SK-N-SH (cell line): ENCODE results near the gene DARS2.

Experiments
- POLR2AphosphoS5 ChIP-seq: IDR thresholded peaks from 2 replicates; pipeline ENCODE4 v1.6.1; 2012; ENCODE audit warnings: low read depth, low read length
- SIN3A ChIP-seq: IDR thresholded peaks from 2 replicates; pipeline ENCODE4 v1.6.1; 2012; ENCODE audit warnings: low read depth, mild to moderate bottlenecking, low read length, moderate library complexity, borderline replicate concordance
- TF ChIP-seq, protein P1 (sequence below): fragments of 200-600 bp; sonication (generic); IDR thresholded peaks from 2 replicates; pipeline ENCODE4 v1.6.1; 2017; ENCODE audit warnings: antibody characterized with exemption, mild to moderate bottlenecking, moderate library complexity

DNA sequence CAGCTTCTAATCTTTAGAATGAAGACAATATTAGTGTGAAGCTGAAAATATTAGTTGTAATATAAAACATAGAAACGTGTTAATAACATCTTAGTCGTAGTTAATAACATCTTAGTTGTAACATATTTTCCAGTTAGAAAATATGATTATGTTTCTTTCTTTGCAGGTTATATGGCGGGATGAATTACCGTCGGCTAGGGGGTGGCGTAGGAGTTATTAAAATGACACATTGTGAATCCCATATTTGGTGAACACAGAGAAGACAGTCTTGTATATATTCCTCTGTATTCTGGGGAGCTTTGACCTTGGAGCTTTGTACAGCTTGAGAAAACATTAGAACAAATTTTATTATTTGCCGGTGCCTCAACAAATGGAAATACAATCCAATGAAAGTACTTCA is 39.5 kb upstream of the DARS2 start:
- TF ChIP-seq, protein P1, sequence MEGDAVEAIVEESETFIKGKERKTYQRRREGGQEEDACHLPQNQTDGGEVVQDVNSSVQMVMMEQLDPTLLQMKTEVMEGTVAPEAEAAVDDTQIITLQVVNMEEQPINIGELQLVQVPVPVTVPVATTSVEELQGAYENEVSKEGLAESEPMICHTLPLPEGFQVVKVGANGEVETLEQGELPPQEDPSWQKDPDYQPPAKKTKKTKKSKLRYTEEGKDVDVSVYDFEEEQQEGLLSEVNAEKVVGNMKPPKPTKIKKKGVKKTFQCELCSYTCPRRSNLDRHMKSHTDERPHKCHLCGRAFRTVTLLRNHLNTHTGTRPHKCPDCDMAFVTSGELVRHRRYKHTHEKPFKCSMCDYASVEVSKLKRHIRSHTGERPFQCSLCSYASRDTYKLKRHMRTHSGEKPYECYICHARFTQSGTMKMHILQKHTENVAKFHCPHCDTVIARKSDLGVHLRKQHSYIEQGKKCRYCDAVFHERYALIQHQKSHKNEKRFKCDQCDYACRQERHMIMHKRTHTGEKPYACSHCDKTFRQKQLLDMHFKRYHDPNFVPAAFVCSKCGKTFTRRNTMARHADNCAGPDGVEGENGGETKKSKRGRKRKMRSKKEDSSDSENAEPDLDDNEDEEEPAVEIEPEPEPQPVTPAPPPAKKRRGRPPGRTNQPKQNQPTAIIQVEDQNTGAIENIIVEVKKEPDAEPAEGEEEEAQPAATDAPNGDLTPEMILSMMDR: no peak
- TF ChIP-seq POLR2AphosphoS5 (no peak), SIN3A (no peak)
